NT2/D1 (cell line): ENCODE results near the gene ATG16L1.

Experiments
- DNase-seq: peaks from one replicate; pipeline ENCODE4 v3.0.0-alpha.2; 2011; ENCODE audit warnings: low read depth, low spot score
- H3K27me3 ChIP-seq: 2 replicates; pipeline ENCODE4 v1.6.0; 2011; ENCODE audit warnings: mild to moderate bottlenecking; ENCODE audit not compliant: insufficient read length, insufficient read depth
- H3K36me3 ChIP-seq: 2 replicates; pipeline ENCODE4 v1.6.1; 2011; ENCODE audit warnings: mild to moderate bottlenecking, low read length, mixed read lengths; ENCODE audit not compliant: insufficient read depth, insufficient read length
- H3K4me1 ChIP-seq: 2 replicates; pipeline ENCODE4 v1.5.1; 2011; ENCODE audit not compliant: insufficient read depth, insufficient read length
- H3K4me3 ChIP-seq: 2 replicates; pipeline ENCODE4 v1.5.1; 2011; ENCODE audit warnings: low read depth; ENCODE audit not compliant: insufficient read length
- H3K9ac ChIP-seq: 2 replicates; pipeline ENCODE4 v1.6.0; 2011; ENCODE audit warnings: low read depth; ENCODE audit not compliant: insufficient read length
- H3K9me3 ChIP-seq: 2 replicates; pipeline ENCODE4 v1.5.1; 2011; ENCODE audit warnings: mild to moderate bottlenecking, low read length; ENCODE audit not compliant: insufficient read depth
- SUZ12 ChIP-seq: IDR thresholded peaks from 2 replicates; pipeline ENCODE4 v1.6.1; 2011; ENCODE audit not compliant: insufficient read length, insufficient read depth; ENCODE audit errors: extremely low read depth
- YY1 ChIP-seq: IDR thresholded peaks from 2 replicates; pipeline ENCODE4 v1.6.1; 2011; ENCODE audit not compliant: insufficient read length, insufficient read depth
- ZNF274 ChIP-seq: IDR thresholded peaks from 2 replicates; pipeline ENCODE4 v1.6.1; 2011; ENCODE audit warnings: mild to moderate bottlenecking, low read depth, low read length

Gene ATG16L1

DNA sequence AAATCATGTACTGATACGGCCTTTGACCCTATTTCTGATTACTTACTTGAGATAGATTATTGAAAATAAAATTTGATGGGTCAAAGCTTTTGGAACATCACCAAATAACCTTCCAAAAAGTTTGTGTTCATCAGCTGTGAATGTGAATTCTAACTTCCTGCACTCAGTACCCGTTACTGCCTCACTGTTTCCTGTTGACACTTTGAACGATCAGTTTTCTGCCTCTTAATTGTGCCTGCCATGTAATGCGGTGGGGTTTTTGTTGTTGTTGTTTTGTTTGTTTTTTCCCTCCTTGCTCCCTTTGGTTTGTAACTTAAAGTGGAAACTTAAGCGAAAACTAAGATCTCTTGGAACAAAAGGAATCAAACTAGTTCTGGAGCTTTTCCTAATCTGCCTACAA, 18.9 kb downstream of the ATG16L1 start:
- no peak for DNase-seq
- H3K4me3 ChIP-seq, result no peak overlapping the region
- no peaks in the 10 kb centered on the region for H3K4me1 ChIP-seq
- H3K9ac ChIP-seq, result no peak overlapping the region
- no peaks in the 10 kb centered on the region for H3K27me3 ChIP-seq
- H3K36me3 ChIP-seq, result peaks cover 96% of the 10 kb centered on the region
- TF ChIP-seq YY1 (no peak), SUZ12 (no peak), ZNF274 (no peak)
- no peaks in the 10 kb centered on the region for H3K9me3 ChIP-seq

DNA sequence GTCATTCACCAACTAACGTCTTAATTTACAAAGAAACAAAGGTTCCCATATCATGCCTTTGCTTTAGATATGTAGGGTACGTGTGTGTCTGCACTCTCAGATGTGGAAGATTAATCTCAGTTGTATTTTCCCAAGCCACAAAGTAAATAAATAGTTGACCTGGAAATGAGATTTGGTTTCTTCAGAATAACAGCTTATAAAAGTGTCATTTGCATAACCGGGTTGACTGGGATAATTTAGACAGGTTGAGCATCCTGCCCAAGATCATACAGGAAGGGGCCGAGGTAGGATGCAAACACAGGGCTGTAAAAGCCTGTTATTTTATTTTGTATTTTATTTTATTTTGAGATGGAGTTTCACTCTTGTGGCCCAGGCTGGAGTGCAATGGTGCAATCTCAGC, 19.5 kb downstream of the ATG16L1 start:
- Histone ChIP-seq H3K9ac (no peak overlapping the region), H3K27me3 (no peaks in the 10 kb centered on the region), H3K4me3 (no peak overlapping the region), H3K4me1 (no peaks in the 10 kb centered on the region), H3K9me3 (no peaks in the 10 kb centered on the region), H3K36me3 (peaks cover 97% of the 10 kb centered on the region)
- no peak for DNase-seq
- TF ChIP-seq YY1 (no peak), ZNF274 (no peak), SUZ12 (no peak)

GRCh38 chr2:233271693-233272092, 20.2 kb downstream of the ATG16L1 start:
- no peak overlapping the region for H3K9ac ChIP-seq
- H3K36me3 ChIP-seq, result peaks cover 97% of the 10 kb centered on the region
- TF ChIP-seq SUZ12 (no peak), YY1 (no peak), ZNF274 (no peak)
- no peaks in the 10 kb centered on the region for H3K9me3 ChIP-seq
- DNase-seq, result no peak
- no peaks in the 10 kb centered on the region for H3K27me3 ChIP-seq
- no peaks in the 10 kb centered on the region for H3K4me1 ChIP-seq
- no peak overlapping the region for H3K4me3 ChIP-seq

DNA sequence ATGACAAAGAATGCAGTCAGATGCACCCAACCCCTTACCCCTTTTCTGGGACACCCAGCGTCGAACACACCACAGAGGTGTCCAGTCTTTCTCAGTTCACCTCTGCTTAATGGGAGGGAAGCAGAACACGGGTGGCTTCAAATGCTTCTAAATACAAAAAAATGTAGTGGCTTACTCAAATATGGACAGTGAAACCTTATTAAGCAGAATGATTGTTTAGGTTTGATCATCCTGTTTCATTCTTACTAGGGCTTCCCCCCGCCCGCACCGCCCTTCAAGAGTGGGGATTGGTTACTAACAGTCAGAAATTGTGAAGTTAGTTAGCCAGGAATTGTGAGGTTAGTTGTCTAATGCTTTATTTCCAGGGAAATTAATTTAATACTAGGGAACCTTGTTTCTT, 21.6 kb downstream of the ATG16L1 start:
- no peaks in the 10 kb centered on the region for H3K4me1 ChIP-seq
- no peaks in the 10 kb centered on the region for H3K9me3 ChIP-seq
- H3K4me3 ChIP-seq, result no peak overlapping the region
- DNase-seq, result no peak
- no peaks in the 10 kb centered on the region for H3K27me3 ChIP-seq
- H3K36me3 ChIP-seq, result peaks cover 98% of the 10 kb centered on the region
- TF ChIP-seq ZNF274 (no peak), SUZ12 (no peak)
- H3K9ac ChIP-seq, result no peak overlapping the region

GRCh38 chr2:233275223-233275622, 23.8 kb downstream of the ATG16L1 start:
- no peak for DNase-seq
- H3K27me3 ChIP-seq, result no peaks in the 10 kb centered on the region
- H3K9me3 ChIP-seq, result no peaks in the 10 kb centered on the region
- no peaks in the 10 kb centered on the region for H3K4me1 ChIP-seq
- H3K9ac ChIP-seq, result no peak overlapping the region
- peaks cover 98% of the 10 kb centered on the region for H3K36me3 ChIP-seq
- H3K4me3 ChIP-seq, result no peak overlapping the region
- TF ChIP-seq ZNF274, result no peak
- TF ChIP-seq YY1, result no peak
- no peak for TF ChIP-seq SUZ12

GRCh38 chr2:233278921-233279320, 27.4 kb downstream of the ATG16L1 start:
- no peaks in the 10 kb centered on the region for H3K27me3 ChIP-seq
- H3K9me3 ChIP-seq, result no peaks in the 10 kb centered on the region
- TF ChIP-seq SUZ12 (no peak), YY1 (no peak)
- H3K36me3 ChIP-seq, result peaks cover 94% of the 10 kb centered on the region
- no peak for DNase-seq
- no peak overlapping the region for H3K9ac ChIP-seq
- no peak overlapping the region for H3K4me3 ChIP-seq
- no peaks in the 10 kb centered on the region for H3K4me1 ChIP-seq

- DNase-seq, result no peak
- Histone ChIP-seq H3K27me3 (no peaks in the 10 kb centered on the region), H3K4me3 (no peak overlapping the region), H3K4me1 (no peaks in the 10 kb centered on the region), H3K9ac (no peak overlapping the region), H3K36me3 (peaks cover 89% of the 10 kb centered on the region), H3K9me3 (no peaks in the 10 kb centered on the region)
- no peak for TF ChIP-seq SUZ12
- no peak for TF ChIP-seq ZNF274
- no peak for TF ChIP-seq YY1
Measured at GRCh38 chr2:233280114-233280693, 28.7 kb downstream of the ATG16L1 start.

DNA sequence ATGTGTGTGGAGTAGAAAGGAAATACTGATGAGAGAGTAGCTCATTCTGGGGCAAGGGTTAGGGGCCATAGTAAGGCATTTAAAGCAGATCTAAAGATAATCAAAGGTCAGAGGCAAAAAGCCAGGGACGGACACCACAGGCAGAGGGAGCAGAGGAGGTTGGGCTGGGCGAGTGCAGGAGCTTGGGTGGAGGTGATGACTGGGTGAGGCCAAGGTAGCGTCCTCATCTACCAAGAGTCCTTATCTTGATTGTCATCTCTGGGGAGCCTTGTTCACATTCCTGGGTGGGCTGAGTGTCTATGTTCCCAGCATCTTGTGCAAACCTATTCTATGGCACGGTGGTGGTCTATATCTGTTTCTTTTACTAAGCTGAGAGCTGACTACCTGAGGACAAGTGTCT, 30.1 kb downstream of the ATG16L1 start:
- Histone ChIP-seq H3K9me3 (no peaks in the 10 kb centered on the region), H3K36me3 (peaks cover 88% of the 10 kb centered on the region)
- DNase-seq, result no peak

More for the DNA sequence above, 30.1 kb downstream of the ATG16L1 start:
- Histone ChIP-seq H3K4me1 (no peaks in the 10 kb centered on the region), H3K27me3 (no peaks in the 10 kb centered on the region), H3K9ac (no peak overlapping the region), H3K4me3 (no peak overlapping the region)
- TF ChIP-seq ZNF274, result no peak
- TF ChIP-seq SUZ12, result no peak
- no peak for TF ChIP-seq YY1
